ES-I3 (cell line): ENCODE measurements around the gene KCNG4.
"Not testable (repeated sequence)": the region's sequence is repeated elsewhere in the genome, so short reads cannot be mapped to it uniquely, and the experiment has no call there.

Experiments used
- H3K36me3 ChIP-seq: 2 replicates; pipeline ENCODE4 v1.6.1; 2013; ENCODE audit warnings: mild to moderate bottlenecking, low read length, control low read depth, moderate library complexity; ENCODE audit not compliant: insufficient read depth
- H3K4me1 ChIP-seq: 2 replicates; pipeline ENCODE4 v1.6.1; 2013; ENCODE audit warnings: mild to moderate bottlenecking, control low read depth, low read length; ENCODE audit not compliant: insufficient read depth
- H3K9ac ChIP-seq: 2 replicates; pipeline ENCODE4 v1.6.1; 2013; ENCODE audit warnings: low read depth, mild to moderate bottlenecking, low read length, moderate library complexity
- H3K9me3 ChIP-seq: 2 replicates; pipeline ENCODE4 v1.6.1; 2013; ENCODE audit warnings: mild to moderate bottlenecking, low read length, moderate library complexity; ENCODE audit not compliant: control insufficient read depth, insufficient read depth

Gene KCNG4

GRCh38 chr16:84218176-84218823, 21.5 kb downstream of the KCNG4 start:
- no peaks in the 10 kb centered on the region for H3K4me1 ChIP-seq
- H3K9me3 ChIP-seq, result no peaks in the 10 kb centered on the region
- no peaks in the 10 kb centered on the region for H3K36me3 ChIP-seq
- no peak overlapping the region for H3K9ac ChIP-seq

- H3K9me3 ChIP-seq, H3K9ac ChIP-seq, H3K36me3 ChIP-seq, H3K4me1 ChIP-seq: not testable (repeated sequence)
Observed at GRCh38 chr16:84216144-84216543, 23.7 kb downstream of the KCNG4 start.

GRCh38 chr16:84215531-84215930, 24.3 kb downstream of the KCNG4 start:
- Histone ChIP-seq H3K4me1 (no peaks in the 10 kb centered on the region), H3K36me3 (no peaks in the 10 kb centered on the region)

GRCh38 chr16:84214451-84215066, 25.3 kb downstream of the KCNG4 start:
- Histone ChIP-seq H3K4me1 (no peaks in the 10 kb centered on the region), H3K9ac (no peak overlapping the region), H3K36me3 (no peaks in the 10 kb centered on the region), H3K9me3 (no peaks in the 10 kb centered on the region)

More at GRCh38 chr16:84215531-84215930, 24.3 kb downstream of the KCNG4 start:
- no peak overlapping the region for H3K9ac ChIP-seq
- no peaks in the 10 kb centered on the region for H3K9me3 ChIP-seq

GRCh38 chr16:84212631-84213030, 27.2 kb downstream of the KCNG4 start:
- Histone ChIP-seq H3K36me3 (no peaks in the 10 kb centered on the region), H3K9me3 (no peaks in the 10 kb centered on the region), H3K4me1 (peaks cover 2% of the 10 kb centered on the region; the same call in 1 of the 2 replicates), H3K9ac (no peak overlapping the region)

- Histone ChIP-seq H3K4me1 (peaks cover 4% of the 10 kb centered on the region; the same call in 1 of the 2 replicates), H3K36me3 (no peaks in the 10 kb centered on the region), H3K9ac (no peak overlapping the region), H3K9me3 (no peaks in the 10 kb centered on the region)
Observed at GRCh38 chr16:84212154-84212553, 27.7 kb downstream of the KCNG4 start.

GRCh38 chr16:84209989-84210388, 29.8 kb downstream of the KCNG4 start:
- Histone ChIP-seq H3K9ac (no peak overlapping the region), H3K36me3 (no peaks in the 10 kb centered on the region), H3K4me1 (peaks cover 4% of the 10 kb centered on the region; the same call in 1 of the 2 replicates), H3K9me3 (no peaks in the 10 kb centered on the region)

- no peak overlapping the region for H3K9ac ChIP-seq
- peaks cover 4% of the 10 kb centered on the region; the same call in 1 of the 2 replicates for H3K4me1 ChIP-seq
- H3K36me3 ChIP-seq, result no peaks in the 10 kb centered on the region
- no peaks in the 10 kb centered on the region for H3K9me3 ChIP-seq
Observed at GRCh38 chr16:84207879-84208278, 31.9 kb downstream of the KCNG4 start.

- H3K9ac ChIP-seq, result no peak overlapping the region
- no peaks in the 10 kb centered on the region for H3K36me3 ChIP-seq
- H3K9me3 ChIP-seq, result no peaks in the 10 kb centered on the region
- H3K4me1 ChIP-seq, result peaks cover 4% of the 10 kb centered on the region; the same call in 1 of the 2 replicates
Observed at GRCh38 chr16:84207251-84207650, 32.6 kb downstream of the KCNG4 start.

- Histone ChIP-seq H3K9me3 (no peaks in the 10 kb centered on the region), H3K9ac (no peak overlapping the region), H3K4me1 (peaks cover 4% of the 10 kb centered on the region; the same call in 1 of the 2 replicates), H3K36me3 (no peaks in the 10 kb centered on the region)
Observed at GRCh38 chr16:84205976-84206691, 33.7 kb downstream of the KCNG4 start.

- H3K9ac ChIP-seq, H3K9me3 ChIP-seq, H3K4me1 ChIP-seq, H3K36me3 ChIP-seq: not testable (repeated sequence)
Observed at GRCh38 chr16:84205123-84205522, 34.7 kb downstream of the KCNG4 start.

- not testable (repeated sequence) for H3K9me3 ChIP-seq, H3K4me1 ChIP-seq, H3K36me3 ChIP-seq, H3K9ac ChIP-seq
Observed at GRCh38 chr16:84204551-84204950, 35.3 kb downstream of the KCNG4 start.

GRCh38 chr16:84199861-84200260, 40.0 kb downstream of the KCNG4 start:
- no peaks in the 10 kb centered on the region for H3K4me1 ChIP-seq
- H3K9me3 ChIP-seq, result no peaks in the 10 kb centered on the region
- no peaks in the 10 kb centered on the region for H3K36me3 ChIP-seq
- no peak overlapping the region for H3K9ac ChIP-seq

- H3K9ac ChIP-seq, result no peak overlapping the region
- no peaks in the 10 kb centered on the region for H3K4me1 ChIP-seq
- H3K9me3 ChIP-seq, result no peaks in the 10 kb centered on the region
- no peaks in the 10 kb centered on the region for H3K36me3 ChIP-seq
Observed at GRCh38 chr16:84199097-84199496, 40.7 kb downstream of the KCNG4 start.

- H3K4me1 ChIP-seq, result peaks cover under 1% of the 10 kb centered on the region; the same call in 1 of the 2 replicates
- H3K36me3 ChIP-seq, result no peaks in the 10 kb centered on the region
- no peak overlapping the region for H3K9ac ChIP-seq
- no peaks in the 10 kb centered on the region for H3K9me3 ChIP-seq
Observed at GRCh38 chr16:84198401-84198800, 41.4 kb downstream of the KCNG4 start.
